HepG2 (cell line): Measurements from ENCODE around the gene UNC79. TPM values are rescaled to one million over a fixed set of nuclear protein-coding genes. Genes with fewer than 3 reads are reported as not detected.

Experiments
- MIER2 ChIP-seq: IDR thresholded peaks from 2 replicates; pipeline ENCODE4 v1.6.1; 2016; ENCODE audit warnings: missing biosample characterization, missing genetic modification reagents
- NCOA1 ChIP-seq: sonication (generic); formaldehyde crosslinking; IDR thresholded peaks from 2 replicates; pipeline ENCODE4 v1.9.0; 2021; ENCODE audit warnings: missing genetic modification reagents
- ZFAT ChIP-seq: sonication (generic); formaldehyde crosslinking; conservative IDR thresholded peaks from 2 replicates; pipeline ENCODE4 v1.8.1; 2023; ENCODE audit warnings: missing genetic modification reagents, inconsistent platforms
- ZNF558 ChIP-seq: sonication (generic); formaldehyde crosslinking; IDR thresholded peaks from 2 replicates; pipeline ENCODE4 v1.9.0; 2022; ENCODE audit warnings: mild to moderate bottlenecking, missing genetic modification reagents, borderline replicate concordance
- ZNF883 ChIP-seq: sonication (generic); formaldehyde crosslinking; IDR thresholded peaks from 2 replicates; pipeline ENCODE4 v1.5.1; 2020; ENCODE audit warnings: mild to moderate bottlenecking, missing genetic modification reagents; ENCODE audit errors: not compliant biosample characterization
- polyA plus RNA-seq, 8 experiments: library from polyadenylated mRNA; depleted of rRNA in 3 of 8; stranded (reverse) in 7 of 8; unstranded in 1 of 8; fragments of >200 nt; fragmentation: Illumina TruSeq in 4 of 8; extraction: Trizol in 4 of 8; gene quantifications; 2 replicates each; pipeline versions ENCODE4 v1.2.1 to v1.2.3, GENCODE V29; 2011 to 2016; ENCODE audit warnings: low read depth in 4 of 8, missing spikeins in 1 of 8, mixed read lengths in 1 of 8; ENCODE audit not compliant: insufficient read depth in 1 of 8
- total RNA-seq, 5 experiments: library from RNA; depleted of rRNA; stranded (reverse); fragments of >200 nt; fragmentation: Illumina TruSeq; extraction: Trizol; gene quantifications; 2 replicates each; pipeline ENCODE4 v1.2.3, GENCODE V29; 2016; ENCODE audit warnings: low read depth in 1 of 5
- TF ChIP-seq, protein P1 (sequence below), 2 experiments: IDR thresholded peaks; 2 replicates each; pipeline ENCODE4 v1.6.1; 2011 to 2012; ENCODE audit warnings: low read length in 2 of 2, borderline replicate concordance in 1 of 2, low read depth in 1 of 2, mild to moderate bottlenecking in 1 of 2, moderate library complexity in 1 of 2
- TF ChIP-seq, protein P2 (sequence below): sonication (generic); formaldehyde crosslinking; IDR thresholded peaks from 2 replicates; pipeline ENCODE4 v1.5.0; 2020; ENCODE audit warnings: missing genetic modification reagents
- TF ChIP-seq, protein P3 (sequence below): sonication (generic); formaldehyde crosslinking; IDR thresholded peaks from 2 replicates; pipeline ENCODE4 v1.5.1; 2020; ENCODE audit warnings: mild to moderate bottlenecking, missing genetic modification reagents, borderline replicate concordance
- TF ChIP-seq, protein P4 (sequence below): sonication (generic); formaldehyde crosslinking; IDR thresholded peaks from 2 replicates; pipeline ENCODE4 v1.4.0; 2020; ENCODE audit warnings: missing genetic modification reagents, borderline replicate concordance

UNC79 gene
- total and polyA plus RNA-seq, 2 of the 13 experiments (the other 11 are each of a cell fraction or from before 2014, with no cell fraction given), result under 0.01 TPM; not detected in 1

DNA sequence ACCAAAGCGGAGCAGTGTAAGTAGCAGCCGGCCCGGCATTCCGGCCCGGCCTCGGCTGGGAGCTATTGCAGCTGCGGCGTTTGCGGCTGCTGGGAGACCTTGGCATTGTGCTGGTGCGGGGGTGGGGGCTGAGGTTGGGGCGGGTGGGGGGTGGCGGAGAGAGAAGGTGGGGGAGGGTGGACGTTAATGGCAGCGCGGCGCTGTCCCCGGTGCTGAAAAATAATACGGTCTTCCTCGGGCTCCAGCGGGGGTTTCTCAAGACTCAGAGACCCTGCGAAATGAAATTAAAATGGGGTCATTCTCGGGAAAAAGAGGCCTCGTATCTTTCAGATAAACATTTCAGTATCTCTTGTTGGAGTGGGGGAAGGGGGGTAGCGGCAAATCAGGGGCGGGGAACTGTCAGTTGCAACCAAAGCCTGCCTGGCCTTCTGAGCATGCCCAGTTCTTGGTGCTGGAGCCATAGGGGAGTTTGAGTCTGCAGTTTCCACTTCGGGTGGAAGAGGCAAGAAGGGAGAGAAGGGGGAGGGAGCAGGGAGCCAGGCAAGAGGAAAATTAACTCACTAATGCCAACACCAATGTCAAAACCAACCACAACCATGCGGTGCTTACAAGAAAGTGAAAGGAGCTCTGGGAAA is 414 bp downstream of the UNC79 start (continued):
- TF ChIP-seq, protein P1, sequence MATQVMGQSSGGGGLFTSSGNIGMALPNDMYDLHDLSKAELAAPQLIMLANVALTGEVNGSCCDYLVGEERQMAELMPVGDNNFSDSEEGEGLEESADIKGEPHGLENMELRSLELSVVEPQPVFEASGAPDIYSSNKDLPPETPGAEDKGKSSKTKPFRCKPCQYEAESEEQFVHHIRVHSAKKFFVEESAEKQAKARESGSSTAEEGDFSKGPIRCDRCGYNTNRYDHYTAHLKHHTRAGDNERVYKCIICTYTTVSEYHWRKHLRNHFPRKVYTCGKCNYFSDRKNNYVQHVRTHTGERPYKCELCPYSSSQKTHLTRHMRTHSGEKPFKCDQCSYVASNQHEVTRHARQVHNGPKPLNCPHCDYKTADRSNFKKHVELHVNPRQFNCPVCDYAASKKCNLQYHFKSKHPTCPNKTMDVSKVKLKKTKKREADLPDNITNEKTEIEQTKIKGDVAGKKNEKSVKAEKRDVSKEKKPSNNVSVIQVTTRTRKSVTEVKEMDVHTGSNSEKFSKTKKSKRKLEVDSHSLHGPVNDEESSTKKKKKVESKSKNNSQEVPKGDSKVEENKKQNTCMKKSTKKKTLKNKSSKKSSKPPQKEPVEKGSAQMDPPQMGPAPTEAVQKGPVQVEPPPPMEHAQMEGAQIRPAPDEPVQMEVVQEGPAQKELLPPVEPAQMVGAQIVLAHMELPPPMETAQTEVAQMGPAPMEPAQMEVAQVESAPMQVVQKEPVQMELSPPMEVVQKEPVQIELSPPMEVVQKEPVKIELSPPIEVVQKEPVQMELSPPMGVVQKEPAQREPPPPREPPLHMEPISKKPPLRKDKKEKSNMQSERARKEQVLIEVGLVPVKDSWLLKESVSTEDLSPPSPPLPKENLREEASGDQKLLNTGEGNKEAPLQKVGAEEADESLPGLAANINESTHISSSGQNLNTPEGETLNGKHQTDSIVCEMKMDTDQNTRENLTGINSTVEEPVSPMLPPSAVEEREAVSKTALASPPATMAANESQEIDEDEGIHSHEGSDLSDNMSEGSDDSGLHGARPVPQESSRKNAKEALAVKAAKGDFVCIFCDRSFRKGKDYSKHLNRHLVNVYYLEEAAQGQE (IDR thresholded peaks at IDR 0.05; ENCODE audit: borderline replicate concordance in 1 of 2, low read depth in 1 of 2, low read length in 2 of 2), result peak; percentile 54 to 93
- TF ChIP-seq ZNF558 (CRISPR knock-in tag) (no peak), ZNF883 (CRISPR knock-in tag) (no peak), MIER2 (peak; percentile 70; the same call in 1 of the 2 replicates), ZFAT (CRISPR knock-in tag) (no peak), NCOA1 (CRISPR knock-in tag) (no peak)
- TF ChIP-seq, protein P2, sequence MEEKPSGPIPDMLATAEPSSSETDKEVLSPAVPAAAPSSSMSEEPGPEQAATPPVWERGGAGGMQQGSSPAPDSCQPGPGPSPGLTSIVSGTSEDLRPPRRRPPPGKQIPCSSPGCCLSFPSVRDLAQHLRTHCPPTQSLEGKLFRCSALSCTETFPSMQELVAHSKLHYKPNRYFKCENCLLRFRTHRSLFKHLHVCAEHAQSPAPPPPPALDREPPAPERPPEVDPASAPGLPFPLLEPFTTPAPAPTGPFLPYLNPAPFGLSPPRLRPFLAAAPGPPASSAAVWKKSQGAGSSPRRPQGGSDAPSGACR (CRISPR knock-in tag), result no peak
- TF ChIP-seq, protein P3, sequence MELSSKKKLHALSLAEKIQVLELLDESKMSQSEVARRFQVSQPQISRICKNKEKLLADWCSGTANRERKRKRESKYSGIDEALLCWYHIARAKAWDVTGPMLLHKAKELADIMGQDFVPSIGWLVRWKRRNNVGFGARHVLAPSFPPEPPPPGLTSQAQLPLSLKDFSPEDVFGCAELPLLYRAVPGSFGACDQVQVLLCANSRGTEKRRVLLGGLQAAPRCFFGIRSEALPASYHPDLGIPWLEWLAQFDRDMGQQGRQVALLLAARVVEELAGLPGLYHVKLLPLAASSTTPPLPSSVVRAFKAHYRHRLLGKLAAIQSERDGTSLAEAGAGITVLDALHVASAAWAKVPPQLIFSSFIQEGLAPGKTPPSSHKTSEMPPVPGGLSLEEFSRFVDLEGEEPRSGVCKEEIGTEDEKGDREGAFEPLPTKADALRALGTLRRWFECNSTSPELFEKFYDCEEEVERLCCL (CRISPR knock-in tag), result no peak
- TF ChIP-seq, protein P4, sequence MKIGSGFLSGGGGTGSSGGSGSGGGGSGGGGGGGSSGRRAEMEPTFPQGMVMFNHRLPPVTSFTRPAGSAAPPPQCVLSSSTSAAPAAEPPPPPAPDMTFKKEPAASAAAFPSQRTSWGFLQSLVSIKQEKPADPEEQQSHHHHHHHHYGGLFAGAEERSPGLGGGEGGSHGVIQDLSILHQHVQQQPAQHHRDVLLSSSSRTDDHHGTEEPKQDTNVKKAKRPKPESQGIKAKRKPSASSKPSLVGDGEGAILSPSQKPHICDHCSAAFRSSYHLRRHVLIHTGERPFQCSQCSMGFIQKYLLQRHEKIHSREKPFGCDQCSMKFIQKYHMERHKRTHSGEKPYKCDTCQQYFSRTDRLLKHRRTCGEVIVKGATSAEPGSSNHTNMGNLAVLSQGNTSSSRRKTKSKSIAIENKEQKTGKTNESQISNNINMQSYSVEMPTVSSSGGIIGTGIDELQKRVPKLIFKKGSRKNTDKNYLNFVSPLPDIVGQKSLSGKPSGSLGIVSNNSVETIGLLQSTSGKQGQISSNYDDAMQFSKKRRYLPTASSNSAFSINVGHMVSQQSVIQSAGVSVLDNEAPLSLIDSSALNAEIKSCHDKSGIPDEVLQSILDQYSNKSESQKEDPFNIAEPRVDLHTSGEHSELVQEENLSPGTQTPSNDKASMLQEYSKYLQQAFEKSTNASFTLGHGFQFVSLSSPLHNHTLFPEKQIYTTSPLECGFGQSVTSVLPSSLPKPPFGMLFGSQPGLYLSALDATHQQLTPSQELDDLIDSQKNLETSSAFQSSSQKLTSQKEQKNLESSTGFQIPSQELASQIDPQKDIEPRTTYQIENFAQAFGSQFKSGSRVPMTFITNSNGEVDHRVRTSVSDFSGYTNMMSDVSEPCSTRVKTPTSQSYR (CRISPR knock-in tag), result peak; percentile 36; the same call in 1 of the 2 replicates
